ENCODE data around the gene RPF1. TPM values are rescaled to one million over a fixed set of nuclear protein-coding genes. Genes with fewer than 3 reads are reported as not detected.

The RPF1 gene
- total RNA-seq, 1 experiment from 2014 or later: 43.1 TPM

- no peak for TF ChIP-seq CTCF (IDR thresholded peaks at IDR 0.05; ENCODE audit: unreplicated experiment)
- no peaks in the 10 kb centered on the region for H3K4me1 Mint-ChIP-seq (ENCODE audit: insufficient read depth, unreplicated experiment)
- ChIA-PET POLR2A (interaction anchor here (0.7 to 1.5 kb wide), 4 partner anchors 48 to 293 kb away, joined by 3 to 4 read pairs (median 3); no protein-coding TSS in a partner anchor), CTCF (interaction anchor here (0.6 to 12.2 kb wide), 43 partner anchors 8 to 825 kb away, joined by 3 to 174 read pairs (median 3); partner anchors contain the start of genes C1orf52 and PRKACB)
- no peak for DNase-seq (ENCODE audit: unreplicated experiment)
- no peaks in the 10 kb centered on the region for H3K36me3 Mint-ChIP-seq (ENCODE audit: insufficient read depth, unreplicated experiment)
- peaks cover 12% of the 10 kb centered on the region for H3K9me3 Mint-ChIP-seq (ENCODE audit: unreplicated experiment)
- H3K4me3 Mint-ChIP-seq (ENCODE audit: unreplicated experiment): no peak overlapping the region
- H3K27me3 Mint-ChIP-seq (ENCODE audit: insufficient read depth, unreplicated experiment): no peaks in the 10 kb centered on the region
- intact Hi-C loops (cut with micrococcal nuclease): loop anchor here (5.0 to 10.0 kb wide), 2 partner anchors 137 to 439 kb away; partner anchors contain the start of gene TTLL7
- no peak overlapping the region for H3K27ac Mint-ChIP-seq (ENCODE audit: low read depth, unreplicated experiment)
- BruUV-seq (replicated peaks): no TSS peak
Observed at GRCh38 chr1:84434081-84434769, 44.8 kb upstream of the RPF1 start.

GRCh38 chr1:84434801-84435549 is 44.1 kb upstream of the RPF1 start:
- POLR2A ChIA-PET: interaction anchor here (0.7 to 1.0 kb wide), 3 partner anchors 289 to 294 kb away, joined by 3 read pairs; no protein-coding TSS in a partner anchor
- CTCF ChIA-PET: interaction anchor here (0.5 to 12.2 kb wide), 23 partner anchors 8 to 824 kb away, joined by 3 to 174 read pairs (median 3); partner anchors contain the start of genes C1orf52 and PRKACB
- no peak for TF ChIP-seq CTCF (IDR thresholded peaks at IDR 0.05; ENCODE audit: unreplicated experiment)
- intact Hi-C loops (cut with micrococcal nuclease): loop anchor here (5.0 to 10.0 kb wide), 2 partner anchors 138 to 440 kb away; partner anchors contain the start of gene TTLL7
- Mint-ChIP-seq H3K4me3 (ENCODE audit: unreplicated experiment) (no peak overlapping the region), H3K27ac (ENCODE audit: low read depth, unreplicated experiment) (no peak overlapping the region), H3K4me1 (ENCODE audit: insufficient read depth, unreplicated experiment) (no peaks in the 10 kb centered on the region), H3K36me3 (ENCODE audit: insufficient read depth, unreplicated experiment) (no peaks in the 10 kb centered on the region), H3K9me3 (ENCODE audit: unreplicated experiment) (peaks cover 4% of the 10 kb centered on the region), H3K27me3 (ENCODE audit: insufficient read depth, unreplicated experiment) (no peaks in the 10 kb centered on the region)
- BruUV-seq (replicated peaks): no TSS peak
- no peak for DNase-seq (ENCODE audit: unreplicated experiment)

- Mint-ChIP-seq H3K9me3 (ENCODE audit: unreplicated experiment) (no peaks in the 10 kb centered on the region), H3K36me3 (ENCODE audit: insufficient read depth, unreplicated experiment) (no peaks in the 10 kb centered on the region), H3K27me3 (ENCODE audit: insufficient read depth, unreplicated experiment) (no peaks in the 10 kb centered on the region), H3K4me1 (ENCODE audit: insufficient read depth, unreplicated experiment) (no peaks in the 10 kb centered on the region), H3K27ac (ENCODE audit: low read depth, unreplicated experiment) (no peak overlapping the region), H3K4me3 (ENCODE audit: unreplicated experiment) (no peak overlapping the region)
- intact Hi-C loops (cut with micrococcal nuclease): loop anchor here (10.0 kb wide), 1 partner anchor 442 kb away; the partner anchor contains the start of gene TTLL7
- POLR2A ChIA-PET: interaction anchor here (1.2 kb wide), 1 partner anchor 313 kb away, joined by 3 read pairs; no protein-coding TSS in a partner anchor
- CTCF ChIA-PET: interaction anchor here (1.0 to 12.2 kb wide), 6 partner anchors 136 to 531 kb away, joined by 3 to 174 read pairs (median 6); partner anchors contain the start of gene PRKACB
- no TSS peak for BruUV-seq (replicated peaks)
- no peak for DNase-seq (ENCODE audit: unreplicated experiment)
- TF ChIP-seq CTCF (IDR thresholded peaks at IDR 0.05; ENCODE audit: unreplicated experiment): no peak
Observed at GRCh38 chr1:84436876-84437655, 42.0 kb upstream of the RPF1 start.

All from MCF 10A (cell line).